Liver (tissue), 3 donors: ENCODE data around the gene SF1.

Source experiments
- CTCF ChIP-seq: fragments of 150-350 bp; IDR thresholded peaks from 2 replicates; pipeline ENCODE4 v1.5.1; 2017; ENCODE audit warnings: improper control_type of control experiment, low read depth, low read length; ENCODE audit not compliant: missing input control
- EGR1 ChIP-seq, 2 donors: IDR thresholded peaks; 2 replicates each; pipeline ENCODE4 v1.6.1; 2016 to 2018; ENCODE audit warnings: antibody characterized with exemption in 2 of 2, low read depth in 2 of 2
- NR2F2 ChIP-seq: IDR thresholded peaks from 2 replicates; pipeline ENCODE4 v1.6.1; 2016; ENCODE audit warnings: antibody characterized with exemption
- donor health status: healthy.
- donor health status: healthy.

GRCh38 chr11:64745521-64746328 is 32.6 kb downstream of the SF1 start:
- TF ChIP-seq CTCF, result no peak
- no peak for TF ChIP-seq EGR1 (IDR thresholded peaks at IDR 0.05; ENCODE audit: low read depth in 2 of 2)
- no peak for TF ChIP-seq NR2F2
